ENCODE data around the gene MYO16.

The MYO16 gene

GRCh38 chr13:109058087-109058486, 428.7 kb downstream of the MYO16 start:
- no peak for DNase-seq (ENCODE audit: extremely low read depth, low read depth)
- TF ChIP-seq CTCF (IDR thresholded peaks at IDR 0.05; ENCODE audit: low read depth, low read length) = no peak

GRCh38 chr13:109072505-109072904, 443.1 kb downstream of the MYO16 start:
- DNase-seq (ENCODE audit: extremely low read depth, low read depth) = no peak
- no peak for TF ChIP-seq CTCF (IDR thresholded peaks at IDR 0.05; ENCODE audit: low read depth, low read length)

- no peak for DNase-seq (ENCODE audit: extremely low read depth, low read depth)
- no peak for TF ChIP-seq CTCF (IDR thresholded peaks at IDR 0.05; ENCODE audit: low read depth, low read length)
Measured at GRCh38 chr13:109074436-109074835, 445.0 kb downstream of the MYO16 start.

- TF ChIP-seq CTCF (IDR thresholded peaks at IDR 0.05; ENCODE audit: low read depth, low read length) = no peak
- no peak for DNase-seq (ENCODE audit: extremely low read depth, low read depth)
Measured at GRCh38 chr13:109074853-109075252, 445.4 kb downstream of the MYO16 start.

- no peak for DNase-seq (ENCODE audit: extremely low read depth, low read depth)
Measured at GRCh38 chr13:109087916-109088623, 458.7 kb downstream of the MYO16 start.

GRCh38 chr13:109088624-109088917, 459.2 kb downstream of the MYO16 start:
- no peak for DNase-seq (ENCODE audit: extremely low read depth, low read depth)
- no peak for TF ChIP-seq CTCF (IDR thresholded peaks at IDR 0.05; ENCODE audit: low read depth, low read length)

More at GRCh38 chr13:109087916-109088623, 458.7 kb downstream of the MYO16 start:
- no peak for TF ChIP-seq CTCF (IDR thresholded peaks at IDR 0.05; ENCODE audit: low read depth, low read length)

- DNase-seq (ENCODE audit: extremely low read depth, low read depth) = no peak
- TF ChIP-seq CTCF (IDR thresholded peaks at IDR 0.05; ENCODE audit: low read depth, low read length) = no peak
Measured at GRCh38 chr13:109090796-109091195, 461.4 kb downstream of the MYO16 start.
